Measurements from ENCODE around the gene NATD1. TPM values are rescaled to one million over a fixed set of nuclear protein-coding genes. Genes with fewer than 3 reads are reported as not detected.

NATD1 gene
- total and polyA plus RNA-seq, 9 of the 15 experiments (the other 6 are each of a cell fraction or from before 2014, with no cell fraction given): 0.24 to 5.4 (median 1.6) TPM

DNA sequence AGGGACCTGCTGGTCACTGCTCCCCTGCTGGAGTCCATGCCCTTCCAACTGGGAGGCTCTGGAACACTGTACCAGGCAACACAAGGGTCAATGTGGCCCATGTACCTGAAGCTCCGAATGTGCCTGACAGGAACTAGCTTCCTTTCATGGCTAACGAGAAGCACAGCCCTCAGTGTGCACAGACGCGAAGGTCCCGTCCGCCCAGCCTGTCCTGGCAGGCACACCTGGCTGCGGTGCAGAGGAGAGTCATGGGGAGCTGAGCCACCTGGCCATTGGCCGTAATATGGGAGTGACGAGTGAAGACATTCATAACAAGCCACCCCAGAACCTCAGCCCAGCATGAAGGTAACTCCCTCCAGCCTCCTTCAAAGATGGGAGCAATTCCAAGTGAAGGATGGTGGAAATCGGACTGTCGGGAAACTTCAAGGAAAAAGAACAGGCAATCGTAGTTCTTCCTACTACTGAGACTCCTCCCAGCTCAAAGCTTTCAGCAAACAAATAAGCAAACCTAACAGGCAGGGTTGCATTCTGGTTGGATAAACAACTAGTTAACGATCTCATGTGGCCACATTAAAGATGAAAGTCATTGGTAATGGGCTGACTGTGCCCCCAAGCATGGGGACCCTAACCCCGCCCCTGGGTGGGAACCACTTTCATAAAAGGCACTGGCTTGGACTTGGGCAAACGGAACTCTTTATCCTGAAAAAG is 52.5 kb downstream of the NATD1 start (continued):
- TF ChIP-seq, protein P1, sequence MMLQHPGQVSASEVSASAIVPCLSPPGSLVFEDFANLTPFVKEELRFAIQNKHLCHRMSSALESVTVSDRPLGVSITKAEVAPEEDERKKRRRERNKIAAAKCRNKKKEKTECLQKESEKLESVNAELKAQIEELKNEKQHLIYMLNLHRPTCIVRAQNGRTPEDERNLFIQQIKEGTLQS (IDR thresholded peaks at IDR 0.05): no peak
- TF ChIP-seq, protein P1 (CRISPR knock-in tag; conservative IDR thresholded peaks at IDR 0.05): no peak
- no peak for TF ChIP-seq SMC3 (conservative IDR thresholded peaks at IDR 0.05; ENCODE audit: insufficient read depth, low read depth, low read length)
- TF ChIP-seq STAT5B (CRISPR knock-in tag; IDR thresholded peaks at IDR 0.05): no peak

DNA sequence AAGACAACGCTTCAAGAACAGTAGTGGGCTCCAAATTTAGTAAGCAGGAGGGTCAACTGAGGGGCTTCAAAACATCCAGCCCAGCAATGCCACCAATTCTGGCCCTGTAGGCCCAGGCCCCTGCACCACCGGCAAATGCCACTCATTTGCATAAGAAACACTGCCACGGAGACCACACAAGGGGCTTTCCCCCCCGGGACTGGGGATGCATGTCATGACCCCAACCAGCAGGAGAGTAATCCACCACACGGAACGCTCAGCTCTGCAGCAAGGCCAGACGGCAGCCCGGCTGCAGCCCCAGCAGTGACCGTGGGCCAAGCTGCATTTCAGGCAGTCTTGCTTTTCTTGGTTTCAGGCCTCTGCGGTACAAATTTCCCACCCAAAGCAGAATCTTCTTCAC is 53.4 kb downstream of the NATD1 start:
- Histone ChIP-seq H4K20me1 (replicated peaks; ENCODE audit: control insufficient read depth, insufficient read depth, low read length) (peaks cover 47% of the 10 kb centered on the region), H3K4me1 (replicated peaks in 1 of 2; ENCODE audit: control insufficient read depth in 2 of 2, insufficient read depth in 2 of 2, low read length in 2 of 2) (peaks cover 0 to 32% of the 10 kb centered on the region in 2 experiments; a peak in 4 of 5 replicates), H3K9me3 (replicated peaks; ENCODE audit: control insufficient read depth, insufficient read depth, low read depth, low read length) (no peaks in the 10 kb centered on the region), H2AFZ (ENCODE audit: low read depth, low read length) (no peak overlapping the region), H3K36me3 (ENCODE audit: control insufficient read depth, insufficient read depth, low read length) (peaks cover 22% of the 10 kb centered on the region; the same call in 1 of the 3 replicates), H3K4me2 (ENCODE audit: insufficient read depth, low read length) (no peak overlapping the region), H3K9ac (ENCODE audit: insufficient read depth in 1 of 2, low read depth in 2 of 2, low read length in 2 of 2) (no peak overlapping the region; a peak in 1 of 4 replicates), H3K4me3 (no peak overlapping the region), H3K27me3 (ENCODE audit: control insufficient read depth in 2 of 2, insufficient read depth in 2 of 2, low read length in 2 of 2) (no peaks in the 10 kb centered on the region), H3K9me1 (ENCODE audit: control insufficient read depth, insufficient read depth, low read length) (peaks cover 9% of the 10 kb centered on the region), H3K79me2 (ENCODE audit: control insufficient read depth, insufficient read depth, low read length) (peaks cover 62% of the 10 kb centered on the region), H3K27ac (ENCODE audit: extremely low read depth, low read depth, low read length) (no peak overlapping the region)
- no TSS peak for BruUV-seq (replicated peaks)
- WGBS (ENCODE audit: insufficient coverage, low coverage, missing lambda C conversion rate): 78% methylated on average over 9 of the region's 10 CpGs
- POLR2A ChIA-PET: interaction anchor here (3.1 kb wide), 1 partner anchor 12 kb away, joined by 22 read pairs; the partner anchor contains the start of gene TMEM11
- intact Hi-C loops (cut with micrococcal nuclease) (no loop called here), in situ Hi-C loops (cut with MboI) (no loop called here)
- DNase-seq (ENCODE audit: extremely low read depth in 1 of 4, low spot score in 3 of 4) (no peak), FAIRE-seq (no peak), ATAC-seq (no peak; the same call in 2 of the 3 replicates)
- CTCF ChIA-PET (ENCODE audit: low intra/inter-chr PET ratio): no interaction called here
- TF ChIP-seq, protein P2, sequence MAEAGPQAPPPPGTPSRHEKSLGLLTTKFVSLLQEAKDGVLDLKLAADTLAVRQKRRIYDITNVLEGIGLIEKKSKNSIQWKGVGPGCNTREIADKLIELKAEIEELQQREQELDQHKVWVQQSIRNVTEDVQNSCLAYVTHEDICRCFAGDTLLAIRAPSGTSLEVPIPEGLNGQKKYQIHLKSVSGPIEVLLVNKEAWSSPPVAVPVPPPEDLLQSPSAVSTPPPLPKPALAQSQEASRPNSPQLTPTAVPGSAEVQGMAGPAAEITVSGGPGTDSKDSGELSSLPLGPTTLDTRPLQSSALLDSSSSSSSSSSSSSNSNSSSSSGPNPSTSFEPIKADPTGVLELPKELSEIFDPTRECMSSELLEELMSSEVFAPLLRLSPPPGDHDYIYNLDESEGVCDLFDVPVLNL (CRISPR knock-in tag; IDR thresholded peaks at IDR 0.05; ENCODE audit: low read depth): no peak
- TF ChIP-seq RBM34 (IDR thresholded peaks at IDR 0.05; ENCODE audit: borderline replicate concordance, insufficient read depth, low read length) (no peak), DIDO1 (tag; IDR thresholded peaks at IDR 0.05; ENCODE audit: low read depth) (no peak), KDM4B (IDR thresholded peaks at IDR 0.05; ENCODE audit: borderline replicate concordance in 2 of 2, low read depth in 1 of 2) (no peak), TCF7 (IDR thresholded peaks at IDR 0.05; ENCODE audit: borderline replicate concordance) (no peak), ZC3H11A (IDR thresholded peaks at IDR 0.05; ENCODE audit: low read depth, low read length) (no peak), MBD2 (IDR thresholded peaks at IDR 0.05; ENCODE audit: borderline replicate concordance, low read depth) (no peak), ZNF75A (CRISPR knock-in tag; IDR thresholded peaks at IDR 0.05) (no peak), XRCC5 (IDR thresholded peaks at IDR 0.05; ENCODE audit: low read depth, low read length) (no peak), SIN3B (IDR thresholded peaks at IDR 0.05; ENCODE audit: low read depth) (no peak), ILF3 (IDR thresholded peaks at IDR 0.05; ENCODE audit: borderline replicate concordance) (no peak)
- TF ChIP-seq, protein P3, sequence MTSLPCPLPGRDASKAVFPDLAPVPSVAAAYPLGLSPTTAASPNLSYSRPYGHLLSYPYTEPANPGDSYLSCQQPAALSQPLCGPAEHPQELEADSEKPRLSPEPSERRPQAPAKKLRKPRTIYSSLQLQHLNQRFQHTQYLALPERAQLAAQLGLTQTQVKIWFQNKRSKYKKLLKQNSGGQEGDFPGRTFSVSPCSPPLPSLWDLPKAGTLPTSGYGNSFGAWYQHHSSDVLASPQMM (CRISPR knock-in tag; IDR thresholded peaks at IDR 0.05): no peak
- TF ChIP-seq, protein P4, sequence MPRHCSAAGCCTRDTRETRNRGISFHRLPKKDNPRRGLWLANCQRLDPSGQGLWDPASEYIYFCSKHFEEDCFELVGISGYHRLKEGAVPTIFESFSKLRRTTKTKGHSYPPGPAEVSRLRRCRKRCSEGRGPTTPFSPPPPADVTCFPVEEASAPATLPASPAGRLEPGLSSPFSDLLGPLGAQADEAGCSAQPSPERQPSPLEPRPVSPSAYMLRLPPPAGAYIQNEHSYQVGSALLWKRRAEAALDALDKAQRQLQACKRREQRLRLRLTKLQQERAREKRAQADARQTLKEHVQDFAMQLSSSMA (CRISPR knock-in tag; IDR thresholded peaks at IDR 0.05): no peak

Data from K562 (cell line).